IMR-90 (cell line): ENCODE data around the gene FLII. TPM values are rescaled to one million over a fixed set of nuclear protein-coding genes. Genes with fewer than 3 reads are reported as not detected.

Experiments used
- ATAC-seq: fragments of 200-7000 bp; cut with Tn5 transposase; 2 replicates; pipeline ENCODE4 v1.9.1; 2020; ENCODE audit warnings: low read depth, mild to moderate bottlenecking, moderate library complexity
- BruUV-seq: library from RNA; stranded (reverse); fragments of 400-500 nt; replicated peaks from 2 replicates; lab custom pipeline; 2021; lab: Mats Ljungman, UMichigan
- CTCF ChIA-PET: fragments of 300-600 bp; formaldehyde crosslinking; extraction: SDS; loops from one replicate; lab custom pipeline; 2021; ENCODE audit warnings: antibody characterized with exemption; lab: Yijun Ruan, JAX
- POLR2A ChIA-PET: fragments of 300-600 bp; sonication (Branson Sonifier 250); formaldehyde crosslinking; loops from one replicate; lab custom pipeline; 2022; ENCODE audit warnings: antibody characterized with exemption; ENCODE audit not compliant: unreplicated experiment; lab: Charles Lee
- DNase-seq: peaks from one replicate; pipeline ENCODE4 v3.0.0; 2013
- H2AFZ ChIP-seq: replicated peaks from 2 replicates; pipeline ENCODE3; 2013; ENCODE audit warnings: low read length, mild to moderate bottlenecking; ENCODE audit not compliant: poor library complexity
- H2AK5ac ChIP-seq: 2 replicates; pipeline ENCODE4 v1.6.1; 2013; ENCODE audit warnings: low read depth, low read length, inconsistent platforms
- H2AK9ac ChIP-seq: replicated peaks from 2 replicates; pipeline ENCODE3; 2013; ENCODE audit warnings: mild to moderate bottlenecking, low read depth, low read length, moderate library complexity; ENCODE audit not compliant: poor library complexity
- H2BK120ac ChIP-seq: 2 replicates; pipeline ENCODE4 v1.6.1; 2013; ENCODE audit warnings: low read depth, low read length, inconsistent platforms
- H2BK15ac ChIP-seq: 3 replicates; pipeline ENCODE4 v1.6.1; 2013; ENCODE audit warnings: low read depth, low read length, inconsistent platforms
- H2BK20ac ChIP-seq: 2 replicates; pipeline ENCODE4 v1.6.1; 2013; ENCODE audit warnings: low read depth, mild to moderate bottlenecking, inconsistent platforms, low read length, moderate library complexity
- H2BK5ac ChIP-seq: 2 replicates; pipeline ENCODE4 v1.6.1; 2013; ENCODE audit warnings: mild to moderate bottlenecking, low read depth, low read length, inconsistent platforms; ENCODE audit not compliant: poor library complexity, severe bottlenecking
- H3K14ac ChIP-seq: replicated peaks from 2 replicates; pipeline ENCODE4 v1.6.1; 2013; ENCODE audit warnings: low read depth, low read length, inconsistent platforms
- H3K18ac ChIP-seq: 2 replicates; pipeline ENCODE4 v1.6.1; 2013; ENCODE audit warnings: low read depth, low read length, control low read depth
- H3K23ac ChIP-seq: 2 replicates; pipeline ENCODE4 v1.6.1; 2013; ENCODE audit warnings: low read depth, low read length, inconsistent platforms
- H3K27ac ChIP-seq: 2 replicates; pipeline ENCODE4 v1.5.1; 2013; ENCODE audit warnings: mild to moderate bottlenecking, control low read depth, low read length; ENCODE audit not compliant: insufficient read depth
- H3K27me3 ChIP-seq: 2 replicates; pipeline ENCODE4 v1.6.1; 2013; ENCODE audit warnings: low read length; ENCODE audit not compliant: control insufficient read depth, insufficient read depth
- H3K36me3 ChIP-seq: 2 replicates; pipeline ENCODE4 v1.6.1; 2013; ENCODE audit warnings: low read length, mixed read lengths; ENCODE audit not compliant: control insufficient read depth, insufficient read depth
- H3K4ac ChIP-seq: 2 replicates; pipeline ENCODE4 v1.6.1; 2013; ENCODE audit warnings: low read depth, low read length, inconsistent platforms
- H3K4me1 ChIP-seq: 2 replicates; pipeline ENCODE4 v1.6.1; 2013; ENCODE audit warnings: low read length, mixed read lengths; ENCODE audit not compliant: control insufficient read depth, insufficient read depth
- H3K4me2 ChIP-seq: 2 replicates; pipeline ENCODE4 v1.6.1; 2013; ENCODE audit warnings: low read depth, mild to moderate bottlenecking, control low read depth, low read length, moderate library complexity
- H3K4me3 ChIP-seq: 2 replicates; pipeline ENCODE4 v1.5.1; 2013; ENCODE audit warnings: low read depth, mild to moderate bottlenecking, control low read depth, low read length, moderate library complexity; ENCODE audit not compliant: insufficient read depth
- H3K56ac ChIP-seq: 2 replicates; pipeline ENCODE4 v1.6.1; 2013; ENCODE audit warnings: low read length, inconsistent platforms; ENCODE audit not compliant: insufficient read depth; ENCODE audit errors: extremely low read depth
- H3K79me1 ChIP-seq, 2 experiments: 2 replicates each; pipeline ENCODE4 v1.6.1; 2013; ENCODE audit warnings: low read length in 2 of 2, inconsistent platforms in 1 of 2, low read depth in 1 of 2
- H3K9ac ChIP-seq: 2 replicates; pipeline ENCODE4 v1.6.1; 2013; ENCODE audit warnings: low read depth, low read length, control low read depth
- H3K9me1 ChIP-seq: 2 replicates; pipeline ENCODE4 v1.6.1; 2013; ENCODE audit warnings: low read length, inconsistent platforms; ENCODE audit not compliant: insufficient read depth
- H3K9me3 ChIP-seq: 2 replicates; pipeline ENCODE4 v1.6.1; 2013; ENCODE audit warnings: low read length; ENCODE audit not compliant: control insufficient read depth, insufficient read depth
- H4K20me1 ChIP-seq: 2 replicates; pipeline ENCODE4 v1.6.1; 2013; ENCODE audit warnings: low read length, inconsistent platforms; ENCODE audit not compliant: insufficient read depth
- H4K5ac ChIP-seq: 2 replicates; pipeline ENCODE4 v1.6.1; 2013; ENCODE audit warnings: mild to moderate bottlenecking, low read depth, low read length, control low read depth
- H4K8ac ChIP-seq, 2 experiments: 2 replicates each; pipeline ENCODE4 v1.6.1; 2013; ENCODE audit warnings: low read depth in 2 of 2, low read length in 2 of 2, control low read depth in 1 of 2, inconsistent platforms in 1 of 2
- H4K91ac ChIP-seq: 2 replicates; pipeline ENCODE4 v1.6.1; 2013; ENCODE audit warnings: low read depth, low read length, inconsistent platforms; ENCODE audit not compliant: insufficient read depth
- BHLHE40 ChIP-seq: fragments of 150-350 bp; IDR thresholded peaks from 2 replicates; pipeline ENCODE4 v1.6.1; 2016; ENCODE audit warnings: mild to moderate bottlenecking, low read depth, low read length
- CHD1 ChIP-seq: IDR thresholded peaks from 2 replicates; pipeline ENCODE4 v1.6.1; 2012; ENCODE audit warnings: low read depth, low read length, improper control_type of control experiment
- FOS ChIP-seq: fragments of 150-350 bp; IDR thresholded peaks from 2 replicates; pipeline ENCODE4 v1.6.1; 2016; ENCODE audit warnings: low read depth, low read length
- MAZ ChIP-seq: IDR thresholded peaks from 2 replicates; pipeline ENCODE4 v1.6.1; 2012; ENCODE audit warnings: low read depth, mild to moderate bottlenecking, low read length, improper control_type of control experiment, moderate library complexity, borderline replicate concordance
- NFE2L2 ChIP-seq: fragments of 150-350 bp; IDR thresholded peaks from 2 replicates; pipeline ENCODE4 v1.6.1; 2016; ENCODE audit warnings: low read depth, mild to moderate bottlenecking, low read length
- POLR2A ChIP-seq: IDR thresholded peaks from 2 replicates; pipeline ENCODE4 v1.6.1; 2012; ENCODE audit warnings: mild to moderate bottlenecking, low read depth, low read length
- SMC3 ChIP-seq: fragments of 150-350 bp; IDR thresholded peaks from 2 replicates; pipeline ENCODE4 v1.6.1; 2016; ENCODE audit warnings: low read depth, mild to moderate bottlenecking, antibody characterized with exemption, low read length, moderate library complexity
- WGBS, 2 experiments: methylation state at CpG; one replicate each; pipeline versions ENCODE4 v1.1.5 to v1.1.7; 2013; ENCODE audit warnings: missing lambda C conversion rate in 2 of 2; ENCODE audit not compliant: insufficient read length in 1 of 2; ENCODE audit errors: extremely low coverage in 2 of 2; 5-methylcytosine and 5-hydroxymethylcytosine counted together
- dilution Hi-C: fragments of 300-500 bp; cut with HindIII; formaldehyde crosslinking; loops from one replicate; pipeline ENCODE4 v1.14.3; 2018; ENCODE audit warnings: low sequenced_read_pairs; ENCODE audit not compliant: unreplicated experiment
- in situ Hi-C: fragments of 300-500 bp; cut with MboI; formaldehyde crosslinking; loops from 3 replicates; pipeline ENCODE4 v1.14.3; 2019; ENCODE audit warnings: low sequenced_read_pairs, inconsistent platforms, mixed read lengths
- intact Hi-C: fragments of 100-400 bp; cut with micrococcal nuclease; formaldehyde crosslinking; loops from 2 replicates; pipeline ENCODE4 v1.10.0; 2022
- polyA plus RNA-seq, 3 experiments: library from polyadenylated mRNA; depleted of rRNA; stranded (reverse); fragments of >200 nt; gene quantifications; 2 replicates each; pipeline ENCODE4 v1.2.3, GENCODE V29; 2012; ENCODE audit warnings: low replicate concordance in 1 of 3
- total RNA-seq: library from RNA; depleted of rRNA; stranded (reverse); fragments of >200 nt; gene quantifications from 2 replicates; pipeline ENCODE4 v1.2.3, GENCODE V29; 2012
- TF ChIP-seq, protein P1 (sequence below): fragments of 150-350 bp; IDR thresholded peaks from 2 replicates; pipeline ENCODE4 v1.6.1; 2016; ENCODE audit warnings: low read depth, mild to moderate bottlenecking, low read length, moderate library complexity, borderline replicate concordance

Gene FLII
- total and polyA plus RNA-seq, 2 of the 4 experiments (the other 2 are of a cell fraction): 263 to 290 TPM

DNA sequence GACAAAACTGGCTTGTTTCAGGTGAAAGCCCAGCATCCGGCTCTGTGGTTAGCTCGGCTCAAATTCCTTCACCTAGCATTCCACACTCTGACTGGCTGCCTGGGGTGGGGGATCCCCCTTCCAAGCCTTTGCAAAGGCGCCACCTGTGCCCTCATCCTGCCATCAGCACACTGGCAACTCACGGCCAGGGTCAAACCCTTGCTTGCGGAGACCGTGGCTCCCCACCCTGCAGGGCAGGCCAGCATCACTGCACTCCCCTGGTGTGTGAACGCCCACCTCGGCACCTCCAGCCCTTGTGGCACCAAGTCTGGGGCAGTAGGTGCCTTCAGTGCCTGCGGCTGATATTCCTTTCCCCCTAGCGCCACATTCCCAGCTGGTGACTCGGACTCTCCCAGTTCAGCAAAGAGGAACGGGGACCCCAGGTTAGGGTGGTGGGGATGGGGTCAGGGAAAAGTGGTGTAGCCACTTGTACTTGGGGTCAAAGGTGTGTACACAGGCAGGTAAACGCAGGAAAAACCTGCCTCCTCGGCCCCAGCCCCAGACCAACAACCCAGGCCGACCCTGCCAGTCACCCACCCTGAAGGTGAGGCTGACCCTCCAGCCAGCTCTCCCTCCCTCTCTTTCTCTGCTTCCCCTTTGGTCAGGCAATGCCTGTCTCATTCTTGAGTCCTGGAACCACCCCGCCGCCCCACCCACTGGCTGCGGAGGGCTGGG, 1.1 kb downstream of the FLII start:
- dilution Hi-C loops: no loop called here
- Histone ChIP-seq H2BK120ac (peak overlapping the region; percentile 95; the same call in 1 of the 2 replicates), H3K4ac (peak overlapping the region; percentile 100), H3K4me3 (peak overlapping the region; percentile 100), H2BK15ac (no peak overlapping the region; the same call in 2 of the 3 replicates), H4K8ac (peak overlapping the region; percentile 51 to 99; a peak in 3 of 4 replicates), H3K4me2 (peak overlapping the region; percentile 98), H3K9me1 (peaks cover 12% of the 10 kb centered on the region; the same call in 1 of the 2 replicates), H2AFZ (peak overlapping the region; percentile 99), H2BK5ac (peak overlapping the region; percentile 99), H4K20me1 (peaks cover 25% of the 10 kb centered on the region), H3K36me3 (peaks cover 40% of the 10 kb centered on the region), H3K27ac (peak overlapping the region; percentile 94), H3K14ac (peak overlapping the region; percentile 100), H3K9ac (peak overlapping the region; percentile 96), H3K23ac (peak overlapping the region; percentile 100), H3K27me3 (no peaks in the 10 kb centered on the region), H2AK5ac (peak overlapping the region; percentile 97), H3K9me3 (no peaks in the 10 kb centered on the region), H2AK9ac (peak overlapping the region; percentile 100), H3K56ac (peak overlapping the region; percentile 94), H3K4me1 (peaks cover 18% of the 10 kb centered on the region), H3K79me1 (peaks cover 25 to 79% of the 10 kb centered on the region in 2 experiments), H4K5ac (peak overlapping the region; percentile 98; the same call in 1 of the 2 replicates), H3K18ac (no peak overlapping the region; the same call in 1 of the 2 replicates), H4K91ac (peak overlapping the region; percentile 100), H2BK20ac (no peak overlapping the region)
- WGBS, 2 experiments: 0% methylated on average over 5 of the region's 18 CpGs; no CpG with 5 or more reads in 1 of the 2 experiments
- ATAC-seq: peak; percentile 24
- ChIA-PET POLR2A (no interaction called here), CTCF (no interaction called here)
- no TSS peak for BruUV-seq
- intact Hi-C loops: no loop called here
- no peak for DNase-seq
- TF ChIP-seq, protein P1, sequence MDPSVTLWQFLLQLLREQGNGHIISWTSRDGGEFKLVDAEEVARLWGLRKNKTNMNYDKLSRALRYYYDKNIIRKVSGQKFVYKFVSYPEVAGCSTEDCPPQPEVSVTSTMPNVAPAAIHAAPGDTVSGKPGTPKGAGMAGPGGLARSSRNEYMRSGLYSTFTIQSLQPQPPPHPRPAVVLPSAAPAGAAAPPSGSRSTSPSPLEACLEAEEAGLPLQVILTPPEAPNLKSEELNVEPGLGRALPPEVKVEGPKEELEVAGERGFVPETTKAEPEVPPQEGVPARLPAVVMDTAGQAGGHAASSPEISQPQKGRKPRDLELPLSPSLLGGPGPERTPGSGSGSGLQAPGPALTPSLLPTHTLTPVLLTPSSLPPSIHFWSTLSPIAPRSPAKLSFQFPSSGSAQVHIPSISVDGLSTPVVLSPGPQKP: no peak
- no peak for TF ChIP-seq NFE2L2
- no peak for TF ChIP-seq BHLHE40
- TF ChIP-seq SMC3: no peak
- TF ChIP-seq CHD1: no peak
- TF ChIP-seq FOS: no peak
- no peak; the same call in 1 of the 2 replicates for TF ChIP-seq POLR2A
- no peak for TF ChIP-seq MAZ
- in situ Hi-C loops: no loop called here
